Measurements from ENCODE around the gene SNX12.
A peak's percentile ranks its signal among the peaks of the same experiment; 100 is the strongest.
"Not testable (repeated sequence)": the region's sequence is repeated elsewhere in the genome, so short reads cannot be mapped to it uniquely, and the experiment has no call there.

The SNX12 gene

DNA sequence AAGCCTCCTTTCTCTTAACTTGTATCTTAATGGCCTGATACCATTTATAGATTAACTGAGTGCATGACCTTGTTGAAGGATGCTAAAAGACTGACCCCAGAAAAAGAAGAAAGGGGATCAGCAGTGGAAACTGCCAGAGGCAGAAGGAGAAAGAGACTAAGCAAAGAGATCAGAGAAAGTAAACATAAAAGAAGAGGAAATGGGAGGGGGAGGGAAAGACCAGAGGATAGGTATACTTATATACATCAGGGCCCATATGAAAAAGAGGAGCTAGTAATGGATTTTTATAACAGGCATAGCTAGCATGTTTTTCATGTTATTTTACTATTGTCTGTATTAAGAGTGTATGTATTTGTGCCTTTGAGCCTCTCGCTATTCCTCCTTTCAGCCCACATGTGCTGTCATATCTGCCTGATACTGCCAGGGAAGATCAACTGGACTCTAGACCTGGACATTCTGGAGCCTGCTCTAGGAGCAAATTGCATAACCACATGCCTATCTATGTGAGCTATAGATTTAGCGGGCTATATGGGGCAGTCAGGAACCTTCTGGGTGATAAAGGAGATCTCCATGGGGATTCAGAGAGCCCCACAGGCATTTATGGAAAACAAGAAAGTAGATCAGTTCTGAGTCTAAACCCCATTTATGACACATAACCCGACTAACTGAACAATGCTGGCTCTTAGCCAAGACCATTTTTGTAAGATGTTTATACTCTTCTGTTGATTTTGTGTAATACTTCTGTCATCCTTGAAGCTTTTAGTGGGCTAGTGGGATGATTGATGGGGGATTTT is 13.4 kb upstream of the SNX12 start:
- H3K4me1 ChIP-seq (ENCODE audit: control insufficient read depth, insufficient read depth, low read length) = no peaks in the 10 kb centered on the region
- no peaks in the 10 kb centered on the region for H3K9me3 ChIP-seq (ENCODE audit: control insufficient read depth, low read length)
- no peak overlapping the region for H3K9ac ChIP-seq (ENCODE audit: low read length)
- H3K36me3 ChIP-seq (ENCODE audit: control insufficient read depth, insufficient read depth, low read length) = no peaks in the 10 kb centered on the region
- H3K27me3 ChIP-seq (ENCODE audit: control insufficient read depth, insufficient read depth, low read length) = no peaks in the 10 kb centered on the region
- H3K4me3 ChIP-seq (ENCODE audit: low read length) = no peak overlapping the region

- no peaks in the 10 kb centered on the region for H3K9me3 ChIP-seq (ENCODE audit: control insufficient read depth, low read length)
- H3K9ac ChIP-seq (ENCODE audit: low read length) = no peak overlapping the region
- peaks cover 3% of the 10 kb centered on the region for H3K4me1 ChIP-seq (ENCODE audit: control insufficient read depth, insufficient read depth, low read length)
- no peak overlapping the region for H3K4me3 ChIP-seq (ENCODE audit: low read length)
- no peaks in the 10 kb centered on the region for H3K36me3 ChIP-seq (ENCODE audit: control insufficient read depth, insufficient read depth, low read length)
- no peaks in the 10 kb centered on the region for H3K27me3 ChIP-seq (ENCODE audit: control insufficient read depth, insufficient read depth, low read length)
Observed at GRCh38 chrX:71070531-71070930, 2.4 kb upstream of the SNX12 start.

DNA sequence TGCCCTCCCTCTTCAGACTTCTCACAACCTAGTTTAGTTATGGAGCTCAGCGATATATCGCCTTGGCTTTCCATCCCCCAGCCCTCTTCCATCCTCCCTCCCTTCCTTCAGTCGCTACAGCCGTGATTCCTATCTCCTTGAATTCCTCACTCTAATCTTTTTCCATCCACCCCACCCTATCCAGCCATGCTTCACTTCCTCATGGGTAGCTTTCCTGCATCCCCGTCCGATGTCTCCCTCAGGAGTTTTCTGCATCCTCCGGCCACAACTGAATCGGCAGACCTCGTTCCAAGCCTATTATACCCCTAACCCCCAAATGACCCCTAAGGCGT is 456 bp downstream of the SNX12 start:
- H3K4me1 ChIP-seq (ENCODE audit: control insufficient read depth, insufficient read depth, low read length) = peaks cover 3% of the 10 kb centered on the region
- no peaks in the 10 kb centered on the region for H3K36me3 ChIP-seq (ENCODE audit: control insufficient read depth, insufficient read depth, low read length)
- no peaks in the 10 kb centered on the region for H3K9me3 ChIP-seq (ENCODE audit: control insufficient read depth, low read length)
- peak overlapping the region; percentile 47 for H3K4me3 ChIP-seq (ENCODE audit: low read length)
- H3K9ac ChIP-seq (ENCODE audit: low read length) = peak overlapping the region; percentile 72
- H3K27me3 ChIP-seq (ENCODE audit: control insufficient read depth, insufficient read depth, low read length) = no peaks in the 10 kb centered on the region

- Histone ChIP-seq H3K4me3 (ENCODE audit: low read length) (no peak overlapping the region), H3K9me3 (ENCODE audit: control insufficient read depth, low read length) (no peaks in the 10 kb centered on the region), H3K27me3 (ENCODE audit: control insufficient read depth, insufficient read depth, low read length) (no peaks in the 10 kb centered on the region), H3K9ac (ENCODE audit: low read length) (peak overlapping the region; percentile 72), H3K4me1 (ENCODE audit: control insufficient read depth, insufficient read depth, low read length) (peaks cover 3% of the 10 kb centered on the region), H3K36me3 (ENCODE audit: control insufficient read depth, insufficient read depth, low read length) (no peaks in the 10 kb centered on the region)
Observed at GRCh38 chrX:71067089-71067488, 1.0 kb downstream of the SNX12 start.

DNA sequence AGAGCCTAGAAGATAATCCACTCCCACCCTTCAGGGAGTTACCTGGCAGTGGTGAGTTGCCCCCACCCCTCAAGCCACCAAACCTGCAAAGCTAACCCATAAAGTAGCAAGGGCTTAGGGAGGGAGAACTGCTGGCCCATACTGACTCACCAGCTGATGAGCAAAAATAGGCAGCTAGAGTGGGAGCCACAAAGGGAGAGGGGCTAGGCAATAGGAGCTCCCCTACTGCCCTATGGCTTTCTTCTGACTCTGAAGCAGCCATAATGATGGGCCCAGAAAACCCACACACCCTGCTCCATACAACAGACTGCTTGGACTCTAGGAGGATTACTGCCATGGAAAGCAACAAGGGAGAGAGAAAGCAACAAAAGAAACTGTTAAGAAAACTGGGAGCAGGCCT is 8.0 kb downstream of the SNX12 start:
- Histone ChIP-seq H3K9ac (ENCODE audit: low read length) (no peak overlapping the region), H3K36me3 (ENCODE audit: control insufficient read depth, insufficient read depth, low read length) (no peaks in the 10 kb centered on the region), H3K4me1 (ENCODE audit: control insufficient read depth, insufficient read depth, low read length) (no peaks in the 10 kb centered on the region), H3K27me3 (ENCODE audit: control insufficient read depth, insufficient read depth, low read length) (no peaks in the 10 kb centered on the region), H3K4me3 (ENCODE audit: low read length) (no peak overlapping the region), H3K9me3 (ENCODE audit: control insufficient read depth, low read length) (no peaks in the 10 kb centered on the region)

DNA sequence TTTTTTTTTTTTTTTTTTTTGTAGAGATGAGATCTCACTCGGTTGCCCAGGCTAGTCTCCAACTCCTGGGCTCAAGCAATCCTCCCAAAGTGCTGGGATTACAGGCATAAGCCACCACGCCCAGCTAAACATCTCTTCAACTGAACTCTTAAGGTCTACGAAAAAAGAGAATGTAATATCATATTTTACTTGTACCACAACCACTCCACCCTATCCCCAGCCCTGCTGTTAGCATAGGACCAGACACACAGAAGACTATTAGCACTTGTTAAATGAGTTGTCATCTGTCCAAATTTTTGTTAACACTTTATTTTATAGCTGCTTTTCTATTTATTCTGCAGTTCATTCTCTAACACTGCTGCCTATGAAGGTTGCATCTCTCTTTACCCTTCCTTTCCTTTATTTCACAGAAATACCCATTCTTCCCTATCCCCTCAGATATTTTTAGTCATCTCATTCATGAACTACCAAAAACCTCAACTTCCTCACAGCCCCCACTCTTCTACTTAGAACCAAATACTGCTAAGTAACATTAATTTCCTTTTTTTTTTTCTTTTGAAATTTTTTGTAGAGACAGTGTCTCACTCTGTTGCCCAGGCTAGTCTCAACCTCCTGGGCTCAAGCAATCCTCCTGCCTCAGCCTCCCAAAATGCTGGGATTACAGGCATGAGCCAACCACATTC is 10.1 kb downstream of the SNX12 start:
- H3K9ac ChIP-seq (ENCODE audit: low read length) = no peak overlapping the region
- no peaks in the 10 kb centered on the region for H3K4me1 ChIP-seq (ENCODE audit: control insufficient read depth, insufficient read depth, low read length)
- no peaks in the 10 kb centered on the region for H3K9me3 ChIP-seq (ENCODE audit: control insufficient read depth, low read length)
- H3K36me3 ChIP-seq (ENCODE audit: control insufficient read depth, insufficient read depth, low read length) = no peaks in the 10 kb centered on the region
- no peaks in the 10 kb centered on the region for H3K27me3 ChIP-seq (ENCODE audit: control insufficient read depth, insufficient read depth, low read length)
- no peak overlapping the region for H3K4me3 ChIP-seq (ENCODE audit: low read length)

DNA sequence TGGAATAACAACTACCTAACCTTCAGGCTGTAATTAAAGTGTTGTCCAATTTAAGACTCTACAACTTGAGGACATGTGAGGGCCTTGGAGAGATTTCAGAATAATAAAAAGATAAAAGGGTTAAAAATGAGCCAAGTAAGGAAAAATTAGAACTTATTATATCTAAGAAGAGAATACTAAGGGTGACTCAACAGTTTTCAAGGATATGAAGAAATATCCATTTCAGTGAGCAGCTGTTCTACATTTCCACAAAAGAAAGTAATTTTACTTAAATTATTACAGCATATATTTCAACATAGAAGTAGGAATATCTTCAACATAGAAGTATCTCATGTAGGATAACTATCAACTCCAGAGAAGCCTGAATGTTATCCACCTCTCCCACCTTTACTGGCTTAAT is 11.3 kb downstream of the SNX12 start:
- Histone ChIP-seq H3K27me3 (ENCODE audit: control insufficient read depth, insufficient read depth, low read length) (no peaks in the 10 kb centered on the region), H3K9me3 (ENCODE audit: control insufficient read depth, low read length) (no peaks in the 10 kb centered on the region), H3K9ac (ENCODE audit: low read length) (no peak overlapping the region), H3K36me3 (ENCODE audit: control insufficient read depth, insufficient read depth, low read length) (no peaks in the 10 kb centered on the region), H3K4me1 (ENCODE audit: control insufficient read depth, insufficient read depth, low read length) (no peaks in the 10 kb centered on the region), H3K4me3 (ENCODE audit: low read length) (no peak overlapping the region)

GRCh38 chrX:71053217-71053621 is 14.9 kb downstream of the SNX12 start:
- no peaks in the 10 kb centered on the region for H3K27me3 ChIP-seq (ENCODE audit: control insufficient read depth, insufficient read depth, low read length)
- no peaks in the 10 kb centered on the region for H3K4me1 ChIP-seq (ENCODE audit: control insufficient read depth, insufficient read depth, low read length)
- H3K9me3 ChIP-seq (ENCODE audit: control insufficient read depth, low read length) = no peaks in the 10 kb centered on the region
- H3K4me3 ChIP-seq (ENCODE audit: low read length) = no peak overlapping the region
- no peak overlapping the region for H3K9ac ChIP-seq (ENCODE audit: low read length)
- no peaks in the 10 kb centered on the region for H3K36me3 ChIP-seq (ENCODE audit: control insufficient read depth, insufficient read depth, low read length)

GRCh38 chrX:71052721-71053120 is 15.4 kb downstream of the SNX12 start:
- H3K9ac ChIP-seq (ENCODE audit: low read length) = no peak overlapping the region
- H3K4me1 ChIP-seq (ENCODE audit: control insufficient read depth, insufficient read depth, low read length) = no peaks in the 10 kb centered on the region
- no peaks in the 10 kb centered on the region for H3K9me3 ChIP-seq (ENCODE audit: control insufficient read depth, low read length)
- H3K27me3 ChIP-seq (ENCODE audit: control insufficient read depth, insufficient read depth, low read length) = no peaks in the 10 kb centered on the region
- no peak overlapping the region for H3K4me3 ChIP-seq (ENCODE audit: low read length)
- no peaks in the 10 kb centered on the region for H3K36me3 ChIP-seq (ENCODE audit: control insufficient read depth, insufficient read depth, low read length)

GRCh38 chrX:71047891-71048290 is 20.2 kb downstream of the SNX12 start:
- not testable (repeated sequence) for H3K9ac ChIP-seq (ENCODE audit: low read length); H3K9me3 ChIP-seq (ENCODE audit: control insufficient read depth, low read length); H3K4me3 ChIP-seq (ENCODE audit: low read length); H3K36me3 ChIP-seq (ENCODE audit: control insufficient read depth, insufficient read depth, low read length); H3K4me1 ChIP-seq (ENCODE audit: control insufficient read depth, insufficient read depth, low read length); H3K27me3 ChIP-seq (ENCODE audit: control insufficient read depth, insufficient read depth, low read length)

DNA sequence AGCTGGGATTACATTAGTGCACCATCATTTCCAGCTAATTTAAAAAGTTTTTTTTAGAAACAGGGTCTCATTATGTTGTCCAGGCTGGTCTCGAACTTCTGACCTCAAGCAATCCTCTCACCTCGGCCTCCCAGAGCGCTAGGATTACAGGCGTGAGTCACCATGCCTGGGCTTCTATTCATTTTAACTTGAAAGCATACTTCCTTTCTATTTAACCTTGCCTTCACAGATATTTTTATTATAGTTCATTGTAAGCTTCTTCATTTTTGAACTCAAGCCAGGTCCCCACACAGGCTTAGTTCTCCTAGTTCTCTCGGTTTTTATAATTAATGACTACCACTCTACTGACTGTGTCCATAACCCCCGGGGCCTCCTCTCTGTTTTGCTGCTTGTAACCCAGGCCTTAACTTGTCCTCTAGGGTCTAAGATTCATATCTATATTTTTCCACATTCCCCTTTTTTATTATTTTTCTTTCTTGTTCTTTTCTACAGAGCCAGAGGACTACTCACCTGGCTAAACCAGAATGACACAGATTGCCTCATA is 50.7 kb downstream of the SNX12 start:
- Histone ChIP-seq H3K27me3 (ENCODE audit: control insufficient read depth, insufficient read depth, low read length) (no peaks in the 10 kb centered on the region), H3K36me3 (ENCODE audit: control insufficient read depth, insufficient read depth, low read length) (no peaks in the 10 kb centered on the region), H3K4me3 (ENCODE audit: low read length) (no peak overlapping the region), H3K9me3 (ENCODE audit: control insufficient read depth, low read length) (no peaks in the 10 kb centered on the region), H3K4me1 (ENCODE audit: control insufficient read depth, insufficient read depth, low read length) (no peaks in the 10 kb centered on the region), H3K9ac (ENCODE audit: low read length) (no peak overlapping the region)
